ENCODE data around the gene ISL2.

Gene ISL2

DNA sequence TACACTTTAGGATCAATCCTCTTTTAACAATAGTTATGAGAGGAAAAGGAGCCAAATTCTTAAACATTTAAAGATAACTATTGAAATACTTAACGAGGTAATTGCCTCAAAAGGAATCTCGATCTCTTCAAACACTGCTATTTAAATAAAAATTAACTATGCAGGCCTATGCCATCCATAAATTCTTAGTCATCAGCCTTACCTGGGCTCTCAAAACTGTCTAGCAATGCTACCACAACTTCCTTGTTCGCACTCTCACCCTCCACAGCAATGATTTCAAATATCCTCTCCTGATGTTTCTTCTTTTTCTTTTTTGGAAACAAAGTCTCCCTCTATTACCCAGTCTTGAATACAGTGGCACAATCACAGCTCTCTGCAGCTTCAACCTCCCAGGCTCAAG, 37.6 kb upstream of the ISL2 start:
- H3K27ac ChIP-seq (ENCODE audit: poor library complexity, severe bottlenecking), result no peak overlapping the region
- ATAC-seq (ENCODE audit: low read depth), result 0 out of 3 replicates have a peak, but pooled peaks have one; percentile 44
- H3K36me3 ChIP-seq (ENCODE audit: low read depth), result peaks cover 9% of the 10 kb centered on the region; the same call in 1 of the 2 replicates
- H3K4me1 ChIP-seq (ENCODE audit: insufficient read depth, poor library complexity, severe bottlenecking), result no peaks in the 10 kb centered on the region
- no peak overlapping the region for H3K4me3 ChIP-seq (ENCODE audit: severe bottlenecking)
- DNase-seq (ENCODE audit: low spot score), result no peak
- H3K9me3 ChIP-seq (ENCODE audit: severe bottlenecking), result no peaks in the 10 kb centered on the region
- H3K27me3 ChIP-seq (ENCODE audit: insufficient read depth, poor library complexity, severe bottlenecking), result no peaks in the 10 kb centered on the region
- TF ChIP-seq, protein P1, sequence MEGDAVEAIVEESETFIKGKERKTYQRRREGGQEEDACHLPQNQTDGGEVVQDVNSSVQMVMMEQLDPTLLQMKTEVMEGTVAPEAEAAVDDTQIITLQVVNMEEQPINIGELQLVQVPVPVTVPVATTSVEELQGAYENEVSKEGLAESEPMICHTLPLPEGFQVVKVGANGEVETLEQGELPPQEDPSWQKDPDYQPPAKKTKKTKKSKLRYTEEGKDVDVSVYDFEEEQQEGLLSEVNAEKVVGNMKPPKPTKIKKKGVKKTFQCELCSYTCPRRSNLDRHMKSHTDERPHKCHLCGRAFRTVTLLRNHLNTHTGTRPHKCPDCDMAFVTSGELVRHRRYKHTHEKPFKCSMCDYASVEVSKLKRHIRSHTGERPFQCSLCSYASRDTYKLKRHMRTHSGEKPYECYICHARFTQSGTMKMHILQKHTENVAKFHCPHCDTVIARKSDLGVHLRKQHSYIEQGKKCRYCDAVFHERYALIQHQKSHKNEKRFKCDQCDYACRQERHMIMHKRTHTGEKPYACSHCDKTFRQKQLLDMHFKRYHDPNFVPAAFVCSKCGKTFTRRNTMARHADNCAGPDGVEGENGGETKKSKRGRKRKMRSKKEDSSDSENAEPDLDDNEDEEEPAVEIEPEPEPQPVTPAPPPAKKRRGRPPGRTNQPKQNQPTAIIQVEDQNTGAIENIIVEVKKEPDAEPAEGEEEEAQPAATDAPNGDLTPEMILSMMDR (IDR thresholded peaks at IDR 0.05; ENCODE audit: poor library complexity, severe bottlenecking), result no peak

DNA sequence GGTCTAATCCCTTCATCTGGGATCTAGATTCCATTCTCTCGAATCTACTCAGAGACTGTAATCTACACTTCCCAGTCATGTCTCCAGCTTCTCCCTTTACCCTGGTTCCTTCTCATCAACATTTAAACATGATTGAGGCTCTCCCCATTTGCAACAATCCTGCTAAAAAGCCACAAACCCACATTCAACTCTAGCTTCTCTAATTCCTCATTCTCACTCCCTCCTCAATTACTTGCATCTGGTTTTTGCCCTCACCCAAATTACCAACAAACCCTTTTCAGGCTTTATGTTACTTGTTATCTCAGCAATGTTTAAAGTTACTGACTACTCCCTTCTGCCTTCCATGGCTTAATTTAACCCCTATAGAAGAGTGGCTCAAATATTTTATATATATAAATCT, 36.8 kb upstream of the ISL2 start:
- H3K27me3 ChIP-seq (ENCODE audit: insufficient read depth, poor library complexity, severe bottlenecking), result no peaks in the 10 kb centered on the region
- ATAC-seq (ENCODE audit: low read depth) (no peak), DNase-seq (ENCODE audit: low spot score) (no peak)
- H3K4me1 ChIP-seq (ENCODE audit: insufficient read depth, poor library complexity, severe bottlenecking), result no peaks in the 10 kb centered on the region
- TF ChIP-seq, protein P1 (IDR thresholded peaks at IDR 0.05; ENCODE audit: poor library complexity, severe bottlenecking), result no peak
- no peaks in the 10 kb centered on the region for H3K9me3 ChIP-seq (ENCODE audit: severe bottlenecking)
- no peak overlapping the region for H3K27ac ChIP-seq (ENCODE audit: poor library complexity, severe bottlenecking)
- no peak overlapping the region for H3K4me3 ChIP-seq (ENCODE audit: severe bottlenecking)
- peaks cover 6% of the 10 kb centered on the region; the same call in 1 of the 2 replicates for H3K36me3 ChIP-seq (ENCODE audit: low read depth)

DNA sequence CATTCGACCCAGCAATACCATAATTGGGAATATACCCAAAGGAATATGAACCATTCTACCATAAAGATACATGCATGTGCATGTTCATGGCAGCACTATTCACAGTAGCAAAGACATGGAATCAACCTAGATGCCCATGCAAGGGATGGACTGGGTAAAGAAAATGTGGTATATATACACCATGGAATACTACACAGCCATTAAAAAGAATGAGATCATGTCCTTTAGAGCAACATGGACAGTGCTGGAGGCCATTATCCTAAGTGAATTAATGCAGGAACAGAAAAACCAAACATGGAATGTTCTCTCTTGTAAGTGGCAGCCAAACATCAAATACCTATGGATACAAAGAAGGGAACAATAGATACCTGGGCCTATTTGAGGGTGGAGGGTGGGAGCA, 32.7 kb upstream of the ISL2 start:
- Histone ChIP-seq H3K27me3 (ENCODE audit: insufficient read depth, poor library complexity, severe bottlenecking) (no peaks in the 10 kb centered on the region), H3K36me3 (ENCODE audit: low read depth) (peaks cover 18% of the 10 kb centered on the region), H3K9me3 (ENCODE audit: severe bottlenecking) (no peaks in the 10 kb centered on the region), H3K4me1 (ENCODE audit: insufficient read depth, poor library complexity, severe bottlenecking) (no peaks in the 10 kb centered on the region), H3K27ac (ENCODE audit: poor library complexity, severe bottlenecking) (no peak overlapping the region), H3K4me3 (ENCODE audit: severe bottlenecking) (no peak overlapping the region)
- ATAC-seq (ENCODE audit: low read depth) (no peak), DNase-seq (ENCODE audit: low spot score) (no peak)
- TF ChIP-seq, protein P1 (IDR thresholded peaks at IDR 0.05; ENCODE audit: poor library complexity, severe bottlenecking), result no peak

DNA sequence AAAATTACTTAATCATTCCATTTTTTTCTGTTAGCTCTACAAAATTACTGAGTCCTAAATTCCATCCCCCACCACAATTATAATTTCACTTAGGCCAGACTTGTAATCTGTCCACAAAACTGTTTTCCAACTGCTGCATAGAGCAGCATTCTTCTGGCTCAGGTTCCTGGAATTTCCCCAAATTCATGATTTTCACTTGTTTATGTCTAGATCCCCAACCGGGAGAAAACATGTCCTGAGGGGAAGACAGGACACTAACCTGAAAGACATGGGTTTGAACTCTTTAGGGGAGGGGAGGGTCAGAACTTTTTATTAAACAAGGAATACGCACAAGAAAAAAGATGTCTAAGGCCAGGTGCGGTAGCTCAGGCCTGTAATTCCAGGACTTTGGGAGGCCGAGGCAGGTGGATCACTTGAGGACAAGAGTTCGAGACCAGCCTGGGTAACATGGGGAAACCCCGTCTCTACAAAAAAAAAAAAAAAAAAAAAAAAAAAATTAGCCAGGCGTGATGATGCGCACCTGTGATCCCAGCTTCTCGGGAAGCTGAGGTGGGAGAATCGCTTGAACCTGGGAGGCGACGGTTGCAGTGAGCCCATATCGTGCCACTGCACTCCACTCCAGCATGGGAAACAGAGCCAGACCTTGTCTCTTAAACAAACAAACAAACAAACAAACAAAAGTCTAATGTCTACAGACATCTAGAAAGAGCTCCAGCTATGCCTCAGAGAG, 26.8 kb upstream of the ISL2 start:
- no peak overlapping the region for H3K4me3 ChIP-seq (ENCODE audit: severe bottlenecking)
- no peaks in the 10 kb centered on the region for H3K27me3 ChIP-seq (ENCODE audit: insufficient read depth, poor library complexity, severe bottlenecking)
- no peak overlapping the region for H3K27ac ChIP-seq (ENCODE audit: poor library complexity, severe bottlenecking)
- H3K4me1 ChIP-seq (ENCODE audit: insufficient read depth, poor library complexity, severe bottlenecking), result peaks cover 22% of the 10 kb centered on the region
- DNase-seq (ENCODE audit: low spot score), result no peak
- TF ChIP-seq, protein P1 (IDR thresholded peaks at IDR 0.05; ENCODE audit: poor library complexity, severe bottlenecking), result no peak
- peaks cover 25% of the 10 kb centered on the region for H3K36me3 ChIP-seq (ENCODE audit: low read depth)
- no peaks in the 10 kb centered on the region for H3K9me3 ChIP-seq (ENCODE audit: severe bottlenecking)
- no peak for ATAC-seq (ENCODE audit: low read depth)

DNA sequence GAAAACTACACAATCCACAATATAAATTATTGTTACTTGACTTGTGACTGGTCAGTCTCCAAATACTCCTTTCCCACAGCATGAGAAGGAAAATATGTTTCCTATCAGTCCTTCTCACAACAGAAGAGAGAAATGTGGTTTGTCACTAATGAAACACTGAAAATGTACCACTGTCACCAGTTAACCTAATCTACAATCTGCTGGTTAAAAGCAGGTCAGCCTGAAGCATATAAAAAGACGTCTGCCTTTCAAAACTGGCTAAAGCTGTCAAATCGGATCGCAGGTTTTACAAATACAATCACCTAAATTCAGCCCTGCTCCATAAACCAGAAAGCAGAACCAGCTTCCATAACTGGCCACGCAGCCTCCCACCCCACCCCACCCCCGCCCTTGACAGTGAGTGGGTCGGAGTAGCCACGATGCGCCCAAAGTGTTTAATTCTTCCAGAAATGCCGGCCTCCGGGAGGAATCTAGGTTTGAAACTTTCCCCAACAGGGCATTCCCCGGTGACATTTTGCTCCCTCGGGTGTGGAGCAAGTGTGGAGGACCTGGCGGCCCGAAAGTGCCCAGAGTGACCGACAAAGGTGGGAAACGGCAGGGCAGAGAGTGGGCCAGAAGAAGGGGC, 26.0 kb upstream of the ISL2 start:
- Histone ChIP-seq H3K4me3 (ENCODE audit: severe bottlenecking) (peak overlapping the region; percentile 69), H3K36me3 (ENCODE audit: low read depth) (peaks cover 25% of the 10 kb centered on the region), H3K27me3 (ENCODE audit: insufficient read depth, poor library complexity, severe bottlenecking) (no peaks in the 10 kb centered on the region), H3K27ac (ENCODE audit: poor library complexity, severe bottlenecking) (peak overlapping the region; percentile 86), H3K9me3 (ENCODE audit: severe bottlenecking) (no peaks in the 10 kb centered on the region), H3K4me1 (ENCODE audit: insufficient read depth, poor library complexity, severe bottlenecking) (peaks cover 22% of the 10 kb centered on the region)
- TF ChIP-seq, protein P1 (IDR thresholded peaks at IDR 0.05; ENCODE audit: poor library complexity, severe bottlenecking), result no peak
- DNase-seq (ENCODE audit: low spot score), result no peak
- ATAC-seq (ENCODE audit: low read depth), result peak; percentile 8

Measured in RWPE2 (cell line).